A673 (cell line): Measurements from ENCODE around the gene DMPK. TPM values are rescaled to one million over a fixed set of nuclear protein-coding genes. Genes with fewer than 3 reads are reported as not detected.
"Not testable (repeated sequence)": the region's sequence is repeated elsewhere in the genome, so short reads cannot be mapped to it uniquely, and the experiment has no call there.

ENCODE experiments used
- BruUV-seq: library from RNA; stranded (reverse); fragments of 400-500 nt; replicated peaks from 2 replicates; lab custom pipeline; 2021; lab: Mats Ljungman, UMichigan
- CTCF ChIA-PET: fragments of 300-600 bp; sonication (Branson Sonifier 250); formaldehyde crosslinking; loops from one replicate; lab custom pipeline; 2022; ENCODE audit warnings: antibody characterized with exemption; lab: Charles Lee
- POLR2A ChIA-PET: fragments of 300-600 bp; sonication (Branson Sonifier 250); formaldehyde crosslinking; loops from one replicate; lab custom pipeline; 2022; ENCODE audit warnings: antibody characterized with exemption; ENCODE audit not compliant: low non-redundant PET; lab: Charles Lee
- DNase-seq: peaks from one replicate; pipeline ENCODE4 v3.0.0-alpha.2; 2015; ENCODE audit warnings: low spot score
- H3K27ac ChIP-seq: fragments of 200-600 bp; sonication (generic); 2 replicates; pipeline ENCODE4 v1.5.1; 2016; ENCODE audit warnings: mixed run types, low read depth, mild to moderate bottlenecking, mixed read lengths, antibody characterized with exemption, low read length; ENCODE audit not compliant: poor library complexity, severe bottlenecking
- H3K27me3 ChIP-seq: fragments of 200-600 bp; sonication (generic); replicated peaks from 2 replicates; pipeline ENCODE4 v1.6.1; 2017; ENCODE audit warnings: mixed run types, low read depth, mild to moderate bottlenecking, mixed read lengths, antibody characterized with exemption, low read length; ENCODE audit not compliant: insufficient read depth, poor library complexity
- H3K36me3 ChIP-seq: fragments of 200-600 bp; sonication (generic); 2 replicates; pipeline ENCODE4 v1.6.1; 2016; ENCODE audit warnings: mixed run types, mild to moderate bottlenecking, mixed read lengths, antibody characterized with exemption, low read length; ENCODE audit not compliant: insufficient read depth, poor library complexity, severe bottlenecking
- H3K4me1 ChIP-seq: fragments of 200-600 bp; sonication (generic); 2 replicates; pipeline ENCODE4 v1.6.1; 2017; ENCODE audit warnings: mixed run types, mild to moderate bottlenecking, mixed read lengths, antibody characterized with exemption, low read length; ENCODE audit not compliant: insufficient read depth, poor library complexity, severe bottlenecking
- H3K4me3 ChIP-seq: fragments of 200-600 bp; sonication (generic); 2 replicates; pipeline ENCODE4 v1.5.1; 2016; ENCODE audit warnings: low read depth, mixed run types, mild to moderate bottlenecking, mixed read lengths, low read length; ENCODE audit not compliant: poor library complexity, severe bottlenecking
- H3K9me3 ChIP-seq: fragments of 200-600 bp; sonication (generic); 2 replicates; pipeline ENCODE4 v1.6.1; 2016; ENCODE audit warnings: mixed run types, low read depth, mild to moderate bottlenecking, mixed read lengths, antibody characterized with exemption, low read length; ENCODE audit not compliant: poor library complexity, severe bottlenecking
- EZH2 ChIP-seq: fragments of 200-600 bp; sonication (generic); IDR thresholded peaks from 2 replicates; pipeline ENCODE4 v1.6.1; 2017; ENCODE audit warnings: borderline replicate concordance, low read depth, mild to moderate bottlenecking, mixed read lengths, antibody characterized with exemption, low read length; ENCODE audit not compliant: poor library complexity, severe bottlenecking
- intact Hi-C: fragments of 100-400 bp; cut with micrococcal nuclease; formaldehyde crosslinking; loops from one replicate; pipeline ENCODE4 v1.10.0; 2022; ENCODE audit not compliant: unreplicated experiment
- total RNA-seq: library from RNA; stranded (reverse); gene quantifications from 2 replicates; pipeline ENCODE4 v1.2.3, GENCODE V29; 2021
- TF ChIP-seq, protein P1 (sequence below): fragments of 300-800, 200-600 bp; sonication (generic); conservative IDR thresholded peaks from 2 replicates; pipeline ENCODE4 v1.5.1; 2017; ENCODE audit warnings: low read depth, mild to moderate bottlenecking, antibody characterized with exemption, low read length, moderate library complexity, mixed read lengths

The DMPK gene
- total RNA-seq, 1 experiment from 2014 or later, result 82.0 TPM

DNA sequence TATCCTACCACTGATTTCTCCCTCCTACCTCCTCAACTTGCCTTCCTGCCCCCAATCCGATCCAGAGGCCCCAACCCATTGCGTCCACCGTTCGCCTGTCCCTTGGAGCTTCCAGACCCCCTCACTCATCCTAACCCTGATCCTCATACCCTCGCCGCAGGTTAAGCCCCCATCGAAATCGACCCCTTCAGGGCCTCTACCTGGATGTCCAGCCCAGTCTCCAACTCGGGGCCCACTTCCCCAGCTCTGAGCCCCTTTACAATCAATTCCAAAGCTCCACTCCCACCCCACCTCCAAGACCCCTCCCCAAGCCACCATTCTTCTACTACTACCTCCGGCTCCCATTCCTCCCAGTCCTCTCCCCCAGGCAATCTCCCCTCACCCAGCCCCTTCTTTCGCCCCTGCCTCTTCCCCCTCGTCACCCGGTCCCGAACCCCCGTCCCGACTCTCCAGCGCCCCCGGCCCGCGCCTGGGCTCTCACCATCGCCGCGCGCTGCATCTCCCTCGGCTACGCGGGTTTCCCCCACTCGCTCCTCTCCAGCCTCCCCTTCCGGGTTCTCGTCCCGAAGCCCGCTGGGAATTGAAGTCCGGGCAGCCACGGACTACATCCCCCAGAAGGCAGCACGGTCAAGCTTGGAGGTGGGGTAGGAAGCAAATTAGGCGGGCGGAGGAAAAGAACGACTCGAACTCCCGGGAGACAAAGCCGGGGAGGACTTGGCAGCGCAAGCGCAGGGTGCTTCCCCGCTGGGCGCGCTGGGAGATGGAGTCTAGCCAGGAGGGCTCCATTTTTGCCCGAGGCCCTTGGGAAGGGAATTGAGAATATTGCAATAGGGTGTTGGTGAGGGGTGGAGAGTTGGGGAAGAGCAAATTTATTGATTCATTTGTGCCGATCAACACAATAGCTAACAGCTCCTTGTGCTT is 51.7 kb downstream of the DMPK start, which contains the start of gene FBXO46:
TSS of gene FBXO46 (minus strand) at position 529 of the 921 bp plus-strand sequence. CDS start 17,401 bp downstream, outside the sequence.
- peak; percentile 100 for DNase-seq
- intact Hi-C loops, result no loop called here
- H3K4me1 ChIP-seq, result peaks cover 16% of the 10 kb centered on the region
- ChIA-PET CTCF (interaction anchor here (0.6 to 0.8 kb wide), 3 partner anchors 39 to 266 kb away, joined by 4 to 7 read pairs (median 6); partner anchors contain the start of gene SIX5), POLR2A (interaction anchor here (0.6 to 1.0 kb wide), 4 partner anchors 13 to 67 kb away, joined by 3 to 8 read pairs (median 6); no protein-coding TSS in a partner anchor)
- no peaks in the 10 kb centered on the region for H3K27me3 ChIP-seq
- H3K4me3 ChIP-seq, result peak within 1 kb of the TSS; percentile 79
- no peaks in the 10 kb centered on the region for H3K36me3 ChIP-seq
- no TSS peak for BruUV-seq
- TF ChIP-seq, protein P1, sequence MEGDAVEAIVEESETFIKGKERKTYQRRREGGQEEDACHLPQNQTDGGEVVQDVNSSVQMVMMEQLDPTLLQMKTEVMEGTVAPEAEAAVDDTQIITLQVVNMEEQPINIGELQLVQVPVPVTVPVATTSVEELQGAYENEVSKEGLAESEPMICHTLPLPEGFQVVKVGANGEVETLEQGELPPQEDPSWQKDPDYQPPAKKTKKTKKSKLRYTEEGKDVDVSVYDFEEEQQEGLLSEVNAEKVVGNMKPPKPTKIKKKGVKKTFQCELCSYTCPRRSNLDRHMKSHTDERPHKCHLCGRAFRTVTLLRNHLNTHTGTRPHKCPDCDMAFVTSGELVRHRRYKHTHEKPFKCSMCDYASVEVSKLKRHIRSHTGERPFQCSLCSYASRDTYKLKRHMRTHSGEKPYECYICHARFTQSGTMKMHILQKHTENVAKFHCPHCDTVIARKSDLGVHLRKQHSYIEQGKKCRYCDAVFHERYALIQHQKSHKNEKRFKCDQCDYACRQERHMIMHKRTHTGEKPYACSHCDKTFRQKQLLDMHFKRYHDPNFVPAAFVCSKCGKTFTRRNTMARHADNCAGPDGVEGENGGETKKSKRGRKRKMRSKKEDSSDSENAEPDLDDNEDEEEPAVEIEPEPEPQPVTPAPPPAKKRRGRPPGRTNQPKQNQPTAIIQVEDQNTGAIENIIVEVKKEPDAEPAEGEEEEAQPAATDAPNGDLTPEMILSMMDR, result no peak; the same call in 1 of the 2 replicates
- TF ChIP-seq EZH2, result no peak
- no peaks in the 10 kb centered on the region for H3K9me3 ChIP-seq
- H3K27ac ChIP-seq, result peak within 1 kb of the TSS; percentile 77

DNA sequence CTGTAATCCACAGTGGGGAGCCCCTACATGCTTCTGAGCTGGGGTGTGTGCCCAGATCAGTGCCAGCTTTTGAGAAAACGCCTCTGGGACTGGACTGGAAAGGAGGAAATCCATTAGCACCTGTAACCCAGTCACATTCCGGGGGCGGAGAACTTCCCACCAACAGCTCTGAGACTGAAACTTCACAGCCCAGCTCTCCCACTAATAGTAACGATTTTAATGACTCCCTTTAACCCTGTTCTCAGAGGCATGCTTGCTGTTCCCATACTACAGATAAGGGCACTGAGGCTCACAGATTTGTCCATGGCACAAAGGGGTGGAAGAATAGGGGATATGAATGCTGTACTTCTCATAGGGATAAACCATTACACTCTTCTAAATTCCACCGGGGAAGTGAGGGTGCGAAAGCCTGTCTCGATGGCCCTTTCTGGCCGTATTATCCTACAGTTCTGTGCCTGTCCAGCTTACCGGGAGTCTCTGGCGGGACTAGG is 52.4 kb downstream of the DMPK start:
- TSS peak; percentile 52 for BruUV-seq
- Histone ChIP-seq H3K4me1 (peaks cover 16% of the 10 kb centered on the region), H3K9me3 (no peaks in the 10 kb centered on the region), H3K27ac (peak overlapping the region; percentile 77), H3K27me3 (no peaks in the 10 kb centered on the region), H3K36me3 (no peaks in the 10 kb centered on the region), H3K4me3 (peak overlapping the region; percentile 79)
- intact Hi-C loops, result no loop called here
- CTCF ChIA-PET, result no interaction called here
- TF ChIP-seq, protein P1, result no peak
- TF ChIP-seq EZH2, result no peak
- no peak for DNase-seq
- POLR2A ChIA-PET, result no interaction called here

DNA sequence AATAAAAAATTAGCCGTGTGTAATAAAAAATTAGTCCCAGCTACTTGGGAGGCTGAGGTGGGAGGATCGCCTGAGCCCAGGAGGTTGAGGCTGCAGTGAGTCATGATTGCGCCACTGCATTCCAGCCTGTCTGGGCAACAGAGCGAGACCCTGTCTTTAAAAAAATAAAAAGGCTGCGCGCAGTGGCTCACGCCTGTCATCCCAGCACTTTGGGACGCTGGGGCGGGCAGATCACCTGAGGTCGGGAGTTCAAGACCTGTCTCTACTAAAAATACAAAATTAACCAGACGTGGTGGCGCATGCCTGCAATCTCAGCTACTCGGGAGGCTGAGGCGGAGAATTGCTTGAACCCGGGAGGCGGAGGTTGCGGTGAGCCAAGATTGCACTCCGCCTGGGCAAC is 53.6 kb downstream of the DMPK start:
- ChIA-PET CTCF (interaction anchor here (0.6 kb wide), 1 partner anchor 348 kb away, joined by 3 read pairs; no protein-coding TSS in a partner anchor), POLR2A (interaction anchor here (0.6 kb wide), 1 partner anchor 15 kb away, joined by 6 read pairs; no protein-coding TSS in a partner anchor)
- H3K4me1 ChIP-seq, result peaks cover 16% of the 10 kb centered on the region
- BruUV-seq, H3K36me3 ChIP-seq, H3K27ac ChIP-seq, H3K27me3 ChIP-seq, H3K9me3 ChIP-seq, intact Hi-C loops, DNase-seq, H3K4me3 ChIP-seq: not testable (repeated sequence)

DNA sequence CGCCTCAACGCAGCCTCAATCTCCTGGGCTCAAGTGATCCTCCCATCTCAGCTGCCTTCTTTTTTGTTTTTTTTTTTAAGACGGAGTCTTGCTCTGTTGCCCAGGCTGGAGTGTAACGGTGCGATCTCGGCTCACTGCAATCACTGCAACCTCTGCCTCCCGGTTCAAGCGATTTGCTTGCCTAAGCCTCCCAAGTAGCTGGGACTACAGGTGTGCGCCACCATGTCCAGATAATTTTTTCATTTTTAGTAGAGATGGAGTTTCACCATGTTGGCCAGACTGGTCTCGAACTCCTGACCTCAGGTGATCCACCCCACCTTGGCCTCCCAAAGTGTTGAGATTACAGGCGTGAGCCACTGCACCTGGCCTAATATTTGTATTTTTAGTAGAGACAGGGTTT is 62.2 kb downstream of the DMPK start:
- H3K9me3 ChIP-seq, H3K27me3 ChIP-seq, CTCF ChIA-PET, POLR2A ChIA-PET, H3K27ac ChIP-seq, intact Hi-C loops, BruUV-seq, H3K36me3 ChIP-seq, DNase-seq, H3K4me3 ChIP-seq: not testable (repeated sequence)
- H3K4me1 ChIP-seq, result peaks cover 14% of the 10 kb centered on the region
